ENCODE measurements around the gene IPO11. TPM values are rescaled to one million over a fixed set of nuclear protein-coding genes. Genes with fewer than 3 reads are reported as not detected.

IPO11 gene
- total RNA-seq, 2 donors from 2014 or later = 17.5 to 39.8 TPM

- no peak for TF ChIP-seq CTCF (IDR thresholded peaks at IDR 0.05)
- Histone ChIP-seq H3K9ac (ENCODE audit: low read depth in 2 of 2, low read length in 2 of 2) (no peak overlapping the region), H3K27me3 (no peaks in the 10 kb centered on the region), H3K9me3 (no peaks in the 10 kb centered on the region), H3K36me3 (no peaks in the 10 kb centered on the region), H3K4me3 (no peak overlapping the region), H3K4me1 (no peaks in the 10 kb centered on the region), H3K27ac (no peak overlapping the region)
- intact Hi-C loops (cut with DNase I) = no loop called here
- DNase-seq = no peak
Observed at GRCh38 chr5:62633243-62633642, 220.7 kb downstream of the IPO11 start.

- Histone ChIP-seq H3K4me3 (no peak overlapping the region), H3K27ac (no peak overlapping the region), H3K9ac (ENCODE audit: low read depth in 2 of 2, low read length in 2 of 2) (no peak overlapping the region), H3K27me3 (no peaks in the 10 kb centered on the region), H3K4me1 (no peaks in the 10 kb centered on the region), H3K36me3 (no peaks in the 10 kb centered on the region), H3K9me3 (no peaks in the 10 kb centered on the region)
- DNase-seq = no peak
- no peak for TF ChIP-seq CTCF (IDR thresholded peaks at IDR 0.05)
- intact Hi-C loops (cut with DNase I) = no loop called here
Observed at GRCh38 chr5:62640446-62640845, 227.9 kb downstream of the IPO11 start.

- H3K36me3 ChIP-seq = no peaks in the 10 kb centered on the region
- no peak for DNase-seq
- no peak overlapping the region for H3K27ac ChIP-seq
- no peaks in the 10 kb centered on the region for H3K27me3 ChIP-seq
- intact Hi-C loops (cut with DNase I) = no loop called here
- H3K9ac ChIP-seq (ENCODE audit: low read depth in 2 of 2, low read length in 2 of 2) = no peak overlapping the region
- TF ChIP-seq CTCF (IDR thresholded peaks at IDR 0.05) = no peak
- H3K4me1 ChIP-seq = no peaks in the 10 kb centered on the region
- no peak overlapping the region for H3K4me3 ChIP-seq
- no peaks in the 10 kb centered on the region for H3K9me3 ChIP-seq
Observed at GRCh38 chr5:62642468-62642867, 229.9 kb downstream of the IPO11 start.

GRCh38 chr5:62643556-62644451 lies 231.2 kb downstream of the IPO11 start:
- intact Hi-C loops (cut with DNase I) = no loop called here
- no peaks in the 10 kb centered on the region for H3K36me3 ChIP-seq
- no peak overlapping the region for H3K27ac ChIP-seq
- H3K4me1 ChIP-seq = no peaks in the 10 kb centered on the region
- no peaks in the 10 kb centered on the region for H3K27me3 ChIP-seq
- no peak overlapping the region for H3K4me3 ChIP-seq
- no peak for DNase-seq
- no peak for TF ChIP-seq CTCF (IDR thresholded peaks at IDR 0.05)
- H3K9me3 ChIP-seq = no peaks in the 10 kb centered on the region
- H3K9ac ChIP-seq (ENCODE audit: low read depth in 2 of 2, low read length in 2 of 2) = no peak overlapping the region

GRCh38 chr5:62645223-62645622 lies 232.7 kb downstream of the IPO11 start:
- H3K9me3 ChIP-seq = no peaks in the 10 kb centered on the region
- no peak for TF ChIP-seq CTCF (IDR thresholded peaks at IDR 0.05)
- H3K27ac ChIP-seq = no peak overlapping the region
- no peaks in the 10 kb centered on the region for H3K36me3 ChIP-seq
- H3K4me1 ChIP-seq = no peaks in the 10 kb centered on the region
- H3K9ac ChIP-seq (ENCODE audit: low read depth in 2 of 2, low read length in 2 of 2) = no peak overlapping the region
- intact Hi-C loops (cut with DNase I) = no loop called here
- DNase-seq = no peak
- no peak overlapping the region for H3K4me3 ChIP-seq
- H3K27me3 ChIP-seq = no peaks in the 10 kb centered on the region
